Central memory CD8-positive, alpha-beta T cell (primary cell): ENCODE data around the gene LONP2.
"Not testable (repeated sequence)": the region's sequence is repeated elsewhere in the genome, so short reads cannot be mapped to it uniquely, and the experiment has no call there.

Experiments used
- ATAC-seq: fragments of 150-1000 bp; cut with Tn5 transposase; replicated peaks from 2 replicates; pipeline ENCODE4 v1.10.0; 2022; ENCODE audit warnings: mild to moderate bottlenecking, moderate FRiP score, moderate number of reproducible peaks; ENCODE audit not compliant: poor library complexity, severe bottlenecking; ENCODE audit errors: extremely low read depth
- DNase-seq, 2 donors: peaks; one replicate each; pipeline ENCODE4 v3.0.0; 2021; ENCODE audit warnings: low spot score in 2 of 2
- H3K27ac Mint-ChIP-seq: one replicate; pipeline ENCODE4 v1.8.0; 2022; ENCODE audit warnings: low read depth, mild to moderate bottlenecking, moderate library complexity, mixed read lengths
- H3K27me3 Mint-ChIP-seq: one replicate; pipeline ENCODE4 v1.8.0; 2022; ENCODE audit warnings: mixed read lengths
- H3K36me3 Mint-ChIP-seq: one replicate; pipeline ENCODE4 v1.8.0; 2022; ENCODE audit warnings: mild to moderate bottlenecking, moderate library complexity, mixed read lengths; ENCODE audit not compliant: insufficient read depth
- H3K4me1 Mint-ChIP-seq: one replicate; pipeline ENCODE4 v1.8.0; 2022; ENCODE audit warnings: mixed read lengths
- H3K4me3 Mint-ChIP-seq: one replicate; pipeline ENCODE4 v1.8.0; 2022; ENCODE audit warnings: mild to moderate bottlenecking, moderate library complexity, mixed read lengths
- H3K9me3 Mint-ChIP-seq: one replicate; pipeline ENCODE4 v1.8.0; 2022; ENCODE audit warnings: mixed read lengths

The LONP2 gene

GRCh38 chr16:48313905-48314304, 69.8 kb downstream of the LONP2 start:
- H3K36me3 Mint-ChIP-seq: peaks cover 19% of the 10 kb centered on the region
- DNase-seq, ATAC-seq, H3K27ac Mint-ChIP-seq, H3K27me3 Mint-ChIP-seq, H3K4me3 Mint-ChIP-seq: not testable (repeated sequence)
- peaks cover 29% of the 10 kb centered on the region for H3K4me1 Mint-ChIP-seq
- peaks cover 14% of the 10 kb centered on the region for H3K9me3 Mint-ChIP-seq

GRCh38 chr16:48317026-48317425, 72.9 kb downstream of the LONP2 start:
- peaks cover 30% of the 10 kb centered on the region for H3K4me1 Mint-ChIP-seq
- ATAC-seq: no peak
- DNase-seq: no peak
- H3K27ac Mint-ChIP-seq: peak overlapping the region; percentile 70
- peaks cover 6% of the 10 kb centered on the region for H3K9me3 Mint-ChIP-seq
- H3K27me3 Mint-ChIP-seq: no peaks in the 10 kb centered on the region
- no peak overlapping the region for H3K4me3 Mint-ChIP-seq
- H3K36me3 Mint-ChIP-seq: peaks cover 11% of the 10 kb centered on the region

- Mint-ChIP-seq H3K27ac (peak overlapping the region; percentile 32), H3K4me3 (peak overlapping the region; percentile 63), H3K36me3 (peaks cover 7% of the 10 kb centered on the region), H3K27me3 (no peaks in the 10 kb centered on the region), H3K4me1 (peaks cover 24% of the 10 kb centered on the region), H3K9me3 (no peaks in the 10 kb centered on the region)
- peak; percentile 26 for ATAC-seq
- no peak for DNase-seq
Observed at GRCh38 chr16:48317614-48318315, 73.7 kb downstream of the LONP2 start.

- H3K9me3 Mint-ChIP-seq: no peaks in the 10 kb centered on the region
- peak overlapping the region; percentile 63 for H3K4me3 Mint-ChIP-seq
- H3K36me3 Mint-ChIP-seq: peaks cover 5% of the 10 kb centered on the region
- ATAC-seq: peak; percentile 86
- peak in 1 of 2 donors; percentile 14 for DNase-seq
- H3K27me3 Mint-ChIP-seq: no peaks in the 10 kb centered on the region
- peaks cover 24% of the 10 kb centered on the region for H3K4me1 Mint-ChIP-seq
- peak overlapping the region; percentile 32 for H3K27ac Mint-ChIP-seq
Observed at GRCh38 chr16:48318630-48319029, 74.5 kb downstream of the LONP2 start.

GRCh38 chr16:48321317-48322036, 77.4 kb downstream of the LONP2 start:
- Mint-ChIP-seq H3K4me1 (peaks cover 18% of the 10 kb centered on the region), H3K27ac (no peak overlapping the region), H3K4me3 (no peak overlapping the region), H3K9me3 (no peaks in the 10 kb centered on the region), H3K27me3 (no peaks in the 10 kb centered on the region), H3K36me3 (peaks cover 6% of the 10 kb centered on the region)
- ATAC-seq: no peak
- DNase-seq: no peak

- no peaks in the 10 kb centered on the region for H3K4me1 Mint-ChIP-seq
- ATAC-seq: no peak
- H3K27me3 Mint-ChIP-seq: no peaks in the 10 kb centered on the region
- H3K9me3 Mint-ChIP-seq: no peaks in the 10 kb centered on the region
- H3K27ac Mint-ChIP-seq: no peak overlapping the region
- peaks cover 7% of the 10 kb centered on the region for H3K36me3 Mint-ChIP-seq
- DNase-seq: no peak
- no peak overlapping the region for H3K4me3 Mint-ChIP-seq
Observed at GRCh38 chr16:48323783-48324775, 80.0 kb downstream of the LONP2 start.

GRCh38 chr16:48326915-48327314, 82.8 kb downstream of the LONP2 start:
- Mint-ChIP-seq H3K4me3 (no peak overlapping the region), H3K27me3 (no peaks in the 10 kb centered on the region), H3K9me3 (no peaks in the 10 kb centered on the region), H3K36me3 (peaks cover 11% of the 10 kb centered on the region), H3K27ac (no peak overlapping the region), H3K4me1 (no peaks in the 10 kb centered on the region)
- DNase-seq: no peak
- no peak for ATAC-seq

GRCh38 chr16:48329138-48329537, 85.0 kb downstream of the LONP2 start:
- H3K27ac Mint-ChIP-seq: no peak overlapping the region
- no peak for ATAC-seq
- peaks cover 15% of the 10 kb centered on the region for H3K36me3 Mint-ChIP-seq

GRCh38 chr16:48330189-48330840, 86.2 kb downstream of the LONP2 start:
- H3K9me3 Mint-ChIP-seq: no peaks in the 10 kb centered on the region
- ATAC-seq (no peak), DNase-seq (no peak)
- H3K36me3 Mint-ChIP-seq: peaks cover 17% of the 10 kb centered on the region
- H3K27me3 Mint-ChIP-seq: no peaks in the 10 kb centered on the region
- H3K27ac Mint-ChIP-seq: no peak overlapping the region
- no peaks in the 10 kb centered on the region for H3K4me1 Mint-ChIP-seq
- no peak overlapping the region for H3K4me3 Mint-ChIP-seq

More at GRCh38 chr16:48329138-48329537, 85.0 kb downstream of the LONP2 start:
- Mint-ChIP-seq H3K4me1 (no peaks in the 10 kb centered on the region), H3K27me3 (no peaks in the 10 kb centered on the region), H3K9me3 (no peaks in the 10 kb centered on the region), H3K4me3 (no peak overlapping the region)
- no peak for DNase-seq

- Mint-ChIP-seq H3K9me3 (no peaks in the 10 kb centered on the region), H3K27ac (no peak overlapping the region), H3K4me3 (no peak overlapping the region), H3K36me3 (peaks cover 19% of the 10 kb centered on the region), H3K4me1 (no peaks in the 10 kb centered on the region), H3K27me3 (no peaks in the 10 kb centered on the region)
- ATAC-seq (no peak), DNase-seq (no peak)
Observed at GRCh38 chr16:48330841-48331192, 86.7 kb downstream of the LONP2 start.

- no peak for DNase-seq
- H3K36me3 Mint-ChIP-seq: peaks cover 21% of the 10 kb centered on the region
Observed at GRCh38 chr16:48332978-48333377, 88.9 kb downstream of the LONP2 start.

GRCh38 chr16:48334325-48334724, 90.2 kb downstream of the LONP2 start:
- Mint-ChIP-seq H3K9me3 (no peaks in the 10 kb centered on the region), H3K36me3 (peaks cover 22% of the 10 kb centered on the region), H3K27me3 (no peaks in the 10 kb centered on the region), H3K27ac (no peak overlapping the region), H3K4me3 (no peak overlapping the region), H3K4me1 (peaks cover 5% of the 10 kb centered on the region)
- no peak for DNase-seq
- no peak for ATAC-seq

More at GRCh38 chr16:48332978-48333377, 88.9 kb downstream of the LONP2 start:
- Mint-ChIP-seq H3K4me1 (no peaks in the 10 kb centered on the region), H3K27me3 (no peaks in the 10 kb centered on the region), H3K4me3 (no peak overlapping the region), H3K9me3 (no peaks in the 10 kb centered on the region), H3K27ac (no peak overlapping the region)
- ATAC-seq: no peak
